GM12891 (cell line): Measurements from ENCODE around the gene ASTL.

Experiments
- PAX5 ChIP-seq: IDR thresholded peaks from 2 replicates; pipeline ENCODE4 v1.6.1; 2011; ENCODE audit warnings: low read length, moderate library complexity, mild to moderate bottlenecking; ENCODE audit not compliant: insufficient read depth, severe bottlenecking
- POLR2A ChIP-seq: IDR thresholded peaks from 2 replicates; pipeline ENCODE4 v1.6.1; 2011; ENCODE audit warnings: low read depth, low read length, control low read depth
- POLR2AphosphoS5 ChIP-seq: IDR thresholded peaks from 2 replicates; pipeline ENCODE4 v1.6.1; 2011; ENCODE audit warnings: low read depth, low read length, control low read depth
- POU2F2 ChIP-seq: IDR thresholded peaks from 2 replicates; pipeline ENCODE4 v1.6.1; 2011; ENCODE audit warnings: low read depth, mild to moderate bottlenecking, control low read depth, low read length, moderate library complexity
- SPI1 ChIP-seq: IDR thresholded peaks from 2 replicates; pipeline ENCODE4 v1.6.1; 2011; ENCODE audit warnings: low read depth, low read length, control low read depth
- TAF1 ChIP-seq: IDR thresholded peaks from 2 replicates; pipeline ENCODE4 v1.6.1; 2011; ENCODE audit warnings: low read depth, low read length, control low read depth

DNA sequence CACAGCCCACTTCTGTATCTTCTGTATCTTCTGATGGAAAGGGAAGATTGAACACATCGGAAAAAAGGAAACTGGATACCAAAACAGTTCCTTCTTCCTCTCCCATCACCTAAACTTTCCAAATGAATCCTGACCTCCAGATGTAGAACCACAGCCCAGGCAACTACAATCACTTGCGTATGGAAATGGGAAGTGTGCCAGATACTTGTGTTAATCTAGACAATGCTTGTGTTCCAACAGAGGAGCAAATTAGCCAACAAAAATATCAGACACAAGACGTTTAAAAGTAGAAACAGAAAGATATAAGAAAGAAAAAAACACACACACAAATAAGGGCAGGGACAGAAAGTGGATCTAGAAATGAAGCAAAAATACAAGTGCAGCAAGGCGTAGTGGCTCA, 38.4 kb upstream of the ASTL start:
- TF ChIP-seq POLR2A = no peak
- TF ChIP-seq POU2F2 = no peak
- TF ChIP-seq POLR2AphosphoS5 = no peak
- no peak for TF ChIP-seq TAF1
- no peak for TF ChIP-seq SPI1
- TF ChIP-seq PAX5 = no peak
